Spleen (tissue), 11 donors: ENCODE data around the gene AKAP1. TPM values are rescaled to one million over a fixed set of nuclear protein-coding genes. Genes with fewer than 3 reads are reported as not detected.

ENCODE experiments used
- DNase-seq: peaks from one replicate; pipeline ENCODE4 v3.0.0-alpha.2; 2020
- H3K27ac ChIP-seq, 8 donors: fragments of 200-600 bp; sonication (generic) in 7 of 8; 1 replicate in 4 of 8; 2 replicates in 4 of 8; pipeline versions ENCODE4 v1.5.0 to v1.8.0; 2016 to 2021; ENCODE audit warnings: inconsistent platforms in 4 of 8, mild to moderate bottlenecking in 4 of 8, moderate library complexity in 1 of 8
- H3K27me3 ChIP-seq, 7 donors: fragments of 200-600 bp; sonication (generic) in 6 of 7; replicated peaks in 1 of 7; 1 replicate in 4 of 7; 2 replicates in 3 of 7; pipeline versions ENCODE4 v1.5.0 to v1.8.0; 2016 to 2021; ENCODE audit warnings: inconsistent platforms in 3 of 7, mild to moderate bottlenecking in 1 of 7
- H3K36me3 ChIP-seq, 6 donors: fragments of 200-600 bp; sonication (generic) in 5 of 6; 1 replicate in 4 of 6; 2 replicates in 2 of 6; pipeline versions ENCODE4 v1.5.0 to v1.8.0; 2016 to 2021; ENCODE audit warnings: inconsistent platforms in 2 of 6
- H3K4me1 ChIP-seq, 6 donors: fragments of 200-600 bp; sonication (generic) in 5 of 6; 1 replicate in 3 of 6; 2 replicates in 3 of 6; pipeline versions ENCODE4 v1.5.0 to v1.8.0; 2016 to 2021; ENCODE audit warnings: inconsistent platforms in 3 of 6
- H3K4me3 ChIP-seq, 8 donors: fragments of 200-600 bp; sonication (generic) in 7 of 8; 1 replicate in 4 of 8; 2 replicates in 4 of 8; pipeline versions ENCODE4 v1.5.0 to v1.8.0; 2016 to 2021; ENCODE audit warnings: inconsistent platforms in 4 of 8, mild to moderate bottlenecking in 4 of 8, moderate library complexity in 2 of 8
- H3K9me3 ChIP-seq, 8 donors: fragments of 200-600 bp; sonication (generic) in 7 of 8; 1 replicate in 4 of 8; 2 replicates in 4 of 8; pipeline versions ENCODE4 v1.5.0 to v1.8.0; 2016 to 2021; ENCODE audit warnings: inconsistent platforms in 4 of 8
- CTCF ChIP-seq, 11 experiments: fragments of 200-600 bp in 7 of 11; fragments of 450-650 bp in 4 of 11; sonication (generic) in 4 of 11; IDR thresholded peaks in 8 of 11; conservative IDR thresholded peaks in 3 of 11; 1 replicate in 7 of 11; 2 replicates in 4 of 11; pipeline versions ENCODE4 v1.4.0 to v1.8.0; 2016 to 2021; ENCODE audit warnings: antibody characterized with exemption in 11 of 11, inconsistent platforms in 4 of 11, mild to moderate bottlenecking in 1 of 11
- POLR2A ChIP-seq, 3 donors: fragments of 450-650 bp; IDR thresholded peaks; one replicate each; pipeline ENCODE4 v1.5.1; 2017; ENCODE audit warnings: antibody characterized with exemption in 3 of 3, mild to moderate bottlenecking in 1 of 3
- POLR2AphosphoS5 ChIP-seq, 3 donors: sonication (generic); formaldehyde crosslinking; IDR thresholded peaks; one replicate each; pipeline ENCODE4 v1.5.1; 2017; ENCODE audit warnings: antibody characterized with exemption in 3 of 3
- WGBS, 5 donors: extraction: QIAGEN DNeasy Blood & Tissue Kit in 3 of 5; methylation state at CpG; one replicate each; pipeline versions ENCODE4 v1.1.5 to v1.1.7; 2013 to 2018; 5-methylcytosine and 5-hydroxymethylcytosine counted together
- intact Hi-C: fragments of 100-400 bp; cut with DNase I; formaldehyde crosslinking; loops from one replicate; pipeline ENCODE4 v1.15.0; 2023; ENCODE audit warnings: low total_unique reads
- polyA plus RNA-seq, 3 donors: library from polyadenylated mRNA; stranded (reverse); fragments of 200-250 nt; gene quantifications; one replicate each; pipeline ENCODE4 v1.2.1, GENCODE V29; 2013
- total RNA-seq, 7 donors: library from RNA; depleted of rRNA in 3 of 7; stranded (reverse); fragments of >200 nt in 3 of 7; fragmentation: NEBNext Ultra II Directional in 4 of 7; extraction: Animal tissue kit (Norgen Biotek cat#: 25700) in 4 of 7; gene quantifications; one replicate each; pipeline versions ENCODE4 v1.1.0 to v1.2.1, GENCODE V29; 2016 to 2021
- donor health status: healthy with polysubstance abuse.
- donor health status: DM: no; HTN: no; CAD: no; lungs with moderate emphysema.
- donor health status: DM: no; HTN: no; CAD: no.
- donor health status: Bipolar disorder and iron deficiency.
- donor health status: healthy.
- donor health status: DM: no; HTN: no; CAD: no.
- donor health status: DM: yes; HTN: yes; CAD: no.

The AKAP1 gene
- total and polyA plus RNA-seq, 10 donors, result 6.7 to 23.9 (median 17.6) TPM

GRCh38 chr17:57117798-57118197 lies 32.8 kb downstream of the AKAP1 start:
- no peak for TF ChIP-seq POLR2A (IDR thresholded peaks at IDR 0.05)
- TF ChIP-seq POLR2AphosphoS5 (IDR thresholded peaks at IDR 0.05), result no peak
- TF ChIP-seq CTCF (IDR thresholded peaks at IDR 0.05 in 8 of 11, conservative IDR thresholded peaks at IDR 0.05 in 3 of 11), result no peak
- H3K9me3 ChIP-seq, result no peaks in the 10 kb centered on the region
- no peaks in the 10 kb centered on the region for H3K27me3 ChIP-seq
- peak; percentile 25 for DNase-seq
- intact Hi-C loops, result no loop called here
- no peak overlapping the region for H3K27ac ChIP-seq
- 86 to 98% (median 96%) methylated on average over 4 of the region's 4 CpGs for WGBS, 5 donors
- no peak overlapping the region for H3K4me3 ChIP-seq
- H3K4me1 ChIP-seq, result peaks cover 0 to 7% (median 0%) of the 10 kb centered on the region in 6 donors
- H3K36me3 ChIP-seq, result peaks cover 5 to 98% (median 57%) of the 10 kb centered on the region in 6 donors

- Histone ChIP-seq H3K4me3 (no peak overlapping the region), H3K36me3 (peaks cover 5 to 98% (median 46%) of the 10 kb centered on the region in 6 donors), H3K4me1 (peaks cover 0 to 7% (median 0%) of the 10 kb centered on the region in 6 donors), H3K27ac (no peak overlapping the region), H3K9me3 (no peaks in the 10 kb centered on the region), H3K27me3 (no peaks in the 10 kb centered on the region)
- intact Hi-C loops, result no loop called here
- TF ChIP-seq CTCF (IDR thresholded peaks at IDR 0.05 in 8 of 11, conservative IDR thresholded peaks at IDR 0.05 in 3 of 11), result no peak
- TF ChIP-seq POLR2AphosphoS5 (IDR thresholded peaks at IDR 0.05), result no peak
- no peak for TF ChIP-seq POLR2A (IDR thresholded peaks at IDR 0.05)
- DNase-seq, result no peak
These were observed 35.8 kb downstream of the AKAP1 start for GRCh38 chr17:57120814-57121213.

- Histone ChIP-seq H3K9me3 (no peaks in the 10 kb centered on the region), H3K4me1 (peaks cover 0 to 7% (median 0%) of the 10 kb centered on the region in 6 donors), H3K27ac (no peak overlapping the region), H3K36me3 (peaks cover 5 to 94% (median 40%) of the 10 kb centered on the region in 6 donors), H3K4me3 (no peak overlapping the region), H3K27me3 (no peaks in the 10 kb centered on the region)
- no peak for DNase-seq
- intact Hi-C loops, result no loop called here
- TF ChIP-seq CTCF (IDR thresholded peaks at IDR 0.05 in 8 of 11, conservative IDR thresholded peaks at IDR 0.05 in 3 of 11) (peak in 3 of 11 experiments; percentile 15 to 35 (median 16)), POLR2A (IDR thresholded peaks at IDR 0.05) (no peak)
- 59 to 79% (median 70%) methylated on average over 12 of the region's 12 CpGs for WGBS, 5 donors
These were observed 36.4 kb downstream of the AKAP1 start for GRCh38 chr17:57121308-57122042.

GRCh38 chr17:57124053-57124452 lies 39.0 kb downstream of the AKAP1 start:
- H3K27ac ChIP-seq, result no peak overlapping the region

More at GRCh38 chr17:57124053-57124452, 39.0 kb downstream of the AKAP1 start:
- WGBS, 5 donors, result 78 to 84% (median 80%) methylated on average over 4 of the region's 4 CpGs
- Histone ChIP-seq H3K9me3 (no peaks in the 10 kb centered on the region), H3K27me3 (no peaks in the 10 kb centered on the region), H3K4me1 (peaks cover 0 to 7% (median 0%) of the 10 kb centered on the region in 6 donors), H3K36me3 (peaks cover 3 to 68% (median 17%) of the 10 kb centered on the region in 6 donors), H3K4me3 (no peak overlapping the region)
- intact Hi-C loops, result no loop called here
- no peak for TF ChIP-seq CTCF (IDR thresholded peaks at IDR 0.05 in 8 of 11, conservative IDR thresholded peaks at IDR 0.05 in 3 of 11)
- no peak for TF ChIP-seq POLR2AphosphoS5 (IDR thresholded peaks at IDR 0.05)
- no peak for TF ChIP-seq POLR2A (IDR thresholded peaks at IDR 0.05)
- DNase-seq, result no peak
